SH-SY5Y (cell line): Measurements from ENCODE around the gene FAM217B.

Source experiments
- GATA2 ChIP-seq: IDR thresholded peaks from 2 replicates; pipeline ENCODE4 v1.6.1; 2011; ENCODE audit warnings: mild to moderate bottlenecking, low read depth, low read length
- GATA3 ChIP-seq: IDR thresholded peaks from 2 replicates; pipeline ENCODE4 v1.6.1; 2011; ENCODE audit warnings: low read depth, mild to moderate bottlenecking, low read length, moderate library complexity

DNA sequence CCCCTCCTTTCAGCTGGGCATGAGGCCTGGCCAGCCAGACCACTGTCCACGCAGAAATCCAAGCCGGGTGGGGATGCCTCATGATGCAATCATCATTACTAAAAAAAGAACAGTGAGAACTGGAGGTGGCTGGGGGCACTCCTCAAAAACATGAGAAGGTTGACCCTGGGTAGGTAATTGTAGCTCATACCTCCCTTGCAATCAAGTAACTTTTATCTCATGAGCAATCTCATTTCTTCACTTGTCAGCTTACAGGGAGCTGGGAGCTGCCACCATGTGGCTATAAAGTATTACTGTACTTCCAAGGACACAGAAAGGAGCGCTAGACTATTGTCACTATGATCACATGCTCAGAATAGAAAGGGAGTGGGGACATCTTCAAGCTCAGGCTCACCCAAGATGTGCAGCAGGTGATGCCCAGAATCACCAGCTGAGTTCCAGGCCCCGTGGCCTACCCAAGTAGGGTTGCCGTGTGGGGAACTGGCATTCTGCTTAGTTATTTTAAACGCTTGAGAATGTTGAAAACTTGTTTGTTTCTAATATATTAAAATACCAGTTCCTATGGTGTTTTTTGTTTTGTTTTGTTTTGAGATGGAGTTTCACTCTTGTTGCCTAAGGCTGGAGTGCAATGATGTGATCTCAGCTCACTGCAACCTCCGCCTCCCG is 15.1 kb downstream of the FAM217B start:
- TF ChIP-seq GATA2 (peak; percentile 71), GATA3 (0 out of 2 replicates have a peak, but pooled peaks have one; percentile 19)
